ENCODE data around the gene RARA.
"Not testable (repeated sequence)": the region's sequence is repeated elsewhere in the genome, so short reads cannot be mapped to it uniquely, and the experiment has no call there.

The RARA gene

DNA sequence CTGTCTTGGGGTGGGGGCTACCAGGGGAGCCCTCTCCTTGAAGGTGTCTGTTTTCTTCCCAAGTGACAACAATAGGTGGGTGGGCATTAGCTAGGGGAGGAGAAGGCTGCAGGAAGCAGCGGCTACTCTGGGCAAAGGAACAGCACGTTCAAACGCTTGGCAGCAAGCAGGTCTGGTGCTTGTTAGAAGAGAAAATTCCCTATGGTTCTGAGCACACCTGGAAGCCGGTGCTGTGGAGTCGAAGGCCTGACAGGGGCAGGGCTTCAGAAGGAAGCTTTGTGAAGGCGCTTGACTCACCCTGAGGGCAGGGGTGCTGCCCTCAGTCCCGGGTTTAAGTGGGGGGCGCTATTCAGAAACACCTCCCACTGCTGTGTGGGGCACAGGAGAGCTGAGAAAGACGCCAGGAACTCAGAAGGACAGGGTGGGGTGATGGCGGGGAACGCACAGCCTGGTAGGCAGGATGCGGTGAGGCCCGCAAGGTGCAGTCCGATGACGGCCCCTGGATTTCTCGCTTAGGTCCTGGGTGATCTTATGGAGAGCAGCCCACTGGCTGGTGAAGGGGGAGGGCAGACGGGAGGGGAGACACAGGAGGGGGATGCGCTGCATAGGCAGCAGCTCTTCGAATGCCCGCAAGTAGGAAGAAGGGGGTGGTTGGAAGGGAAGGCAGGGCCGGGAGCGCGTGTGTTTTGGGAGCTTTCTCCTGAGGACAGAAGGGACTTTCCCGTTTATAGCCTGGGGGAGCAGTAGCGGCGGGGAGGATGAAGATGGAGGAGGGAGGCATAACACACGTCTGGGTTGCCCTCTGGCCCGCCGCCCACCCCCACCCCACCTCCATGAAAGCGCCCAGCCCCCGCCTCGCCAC is 52.3 kb downstream of the RARA start:
- FAIRE-seq, result no peak

- no peak for FAIRE-seq
These were observed 53.1 kb downstream of the RARA start for GRCh38 chr17:40361925-40362695.

DNA sequence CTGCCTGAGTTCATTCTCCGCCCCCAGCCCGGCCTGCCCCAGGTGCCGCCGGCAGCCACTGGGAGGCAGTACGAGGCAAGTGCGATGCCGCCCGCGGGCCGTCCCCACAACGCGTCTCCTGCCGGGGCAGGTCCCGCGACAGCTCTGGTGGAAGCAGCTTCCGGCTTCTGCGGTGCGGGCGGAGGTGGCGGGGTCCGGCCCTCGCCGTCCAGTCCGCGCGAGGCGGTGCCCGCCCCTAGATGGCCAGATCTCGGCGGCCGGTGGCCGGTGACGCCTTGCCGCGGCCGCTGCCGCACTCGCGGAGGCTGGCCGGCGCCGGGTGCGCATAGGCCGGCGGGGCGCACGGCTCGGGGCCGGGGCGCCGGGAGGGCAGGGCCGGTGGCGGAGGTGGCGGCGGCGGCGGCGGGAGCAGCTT is 53.7 kb downstream of the RARA start:
- no peak for FAIRE-seq

DNA sequence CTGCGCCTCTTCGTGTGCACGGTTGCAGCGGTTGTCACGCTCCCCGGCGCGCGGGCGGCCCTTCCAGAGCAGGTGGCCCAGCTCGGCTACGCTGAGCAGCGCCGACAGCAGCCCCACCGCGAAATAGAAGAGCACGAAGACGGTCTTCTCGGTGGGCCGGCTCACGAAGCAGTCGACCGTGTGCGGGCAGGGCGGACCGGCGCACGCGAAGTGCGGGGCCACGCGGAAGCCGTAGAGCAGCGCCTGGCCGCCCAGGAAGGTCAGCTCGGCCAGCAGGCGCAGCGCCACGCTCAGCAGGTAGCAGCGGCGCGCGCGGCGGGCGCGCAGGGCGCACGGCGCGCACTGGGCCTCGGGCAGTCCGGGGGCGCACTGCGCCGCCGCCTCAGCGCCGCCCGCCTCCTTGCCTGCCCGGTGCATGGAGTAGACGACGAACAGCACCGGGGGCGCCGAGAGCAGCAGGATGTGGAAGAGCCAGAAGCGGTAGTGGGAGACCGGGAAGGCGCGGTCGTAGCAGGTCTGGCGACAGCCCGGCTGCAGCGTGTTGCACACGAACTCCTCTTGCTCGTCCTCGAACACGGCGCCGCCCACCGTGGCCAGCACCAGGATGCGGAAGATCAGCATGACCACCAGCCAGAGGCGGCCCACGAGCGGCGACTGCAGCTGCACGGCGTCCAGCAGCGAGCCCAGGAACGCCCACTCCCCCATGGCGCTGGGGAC is 54.3 kb downstream of the RARA start:
- FAIRE-seq, result no peak

DNA sequence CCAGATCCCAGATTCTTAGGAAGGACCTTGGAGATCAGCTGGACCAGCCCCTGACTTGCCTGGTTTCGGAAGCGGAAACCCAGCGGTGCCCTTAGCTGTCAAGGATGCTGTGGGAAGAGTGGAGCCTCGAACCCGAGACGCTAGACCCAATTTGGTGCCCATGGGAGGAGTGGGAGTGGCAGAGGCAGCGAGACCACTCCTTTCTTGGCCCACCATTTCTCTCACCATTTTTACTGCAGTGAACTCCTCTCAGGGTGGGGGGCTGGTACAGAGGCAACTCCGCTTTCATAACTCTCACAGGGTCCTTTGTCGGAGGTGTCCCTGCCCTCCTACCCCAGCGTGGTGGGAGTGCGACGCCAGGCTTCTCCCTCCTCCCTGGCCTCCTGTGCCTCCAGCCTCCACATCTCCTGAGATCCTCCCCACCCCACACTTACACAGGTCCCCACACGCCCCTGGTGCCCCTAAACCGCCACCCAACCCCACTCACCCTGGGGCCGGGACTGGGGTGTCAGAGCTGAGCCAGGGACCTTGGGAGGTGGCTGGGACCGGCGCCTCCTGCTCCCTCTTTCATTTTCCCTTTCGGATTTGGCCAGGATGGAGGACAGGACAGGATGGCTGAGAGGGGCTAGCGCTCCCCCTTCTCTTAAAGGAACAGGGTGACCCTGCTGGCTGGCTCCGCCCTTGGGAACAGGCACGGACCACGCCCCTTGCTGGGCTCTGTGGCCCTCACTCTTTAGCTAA is 55.3 kb downstream of the RARA start, which contains the start of gene GJD3:
GJD3 (minus strand) TSS at position 617 of the 741 bp plus-strand sequence. CDS start 922 bp downstream, outside the sequence.
- no peak for FAIRE-seq

GRCh38 chr17:40364906-40365305 is 55.9 kb downstream of the RARA start:
- no peak for FAIRE-seq

DNA sequence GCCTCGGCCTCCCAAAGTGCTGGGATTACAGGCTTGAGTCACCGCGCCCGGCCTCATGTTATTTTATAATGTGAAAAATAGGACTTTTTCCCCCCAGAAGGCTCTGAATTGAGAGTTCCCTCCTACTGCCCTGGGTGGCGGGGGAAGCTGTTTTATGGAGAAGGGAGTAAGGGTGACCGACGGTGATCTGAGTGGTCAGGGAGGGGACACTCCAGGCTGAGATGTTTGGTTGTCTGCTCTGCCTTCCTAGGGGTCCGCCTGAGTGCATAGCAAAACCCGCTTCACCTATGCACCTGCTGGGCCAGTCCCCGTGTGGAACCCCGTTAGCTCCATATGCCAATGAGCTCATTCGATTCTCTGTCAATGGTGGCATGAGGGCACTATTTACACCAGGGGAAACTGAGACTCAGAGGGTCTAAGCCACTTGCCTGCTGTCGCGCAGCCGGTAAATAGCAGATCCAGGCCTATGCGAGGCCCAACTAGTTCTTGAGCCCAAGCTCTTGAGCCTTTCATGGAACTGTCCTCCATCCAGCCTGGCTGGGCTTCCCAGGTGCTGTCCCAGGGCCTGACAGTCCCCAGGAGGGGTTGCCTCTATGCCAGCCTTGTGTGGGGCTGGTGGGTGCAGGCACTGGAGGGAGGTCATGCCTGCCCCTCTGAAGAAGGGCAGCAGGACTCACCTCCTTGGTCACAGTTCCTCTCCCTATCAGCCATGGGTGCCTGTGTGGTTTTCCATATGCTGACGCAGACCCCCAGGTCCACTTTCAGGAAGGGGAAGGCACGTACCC is 57.3 kb downstream of the RARA start:
- no peak for FAIRE-seq

GRCh38 chr17:40366861-40367518 is 58.0 kb downstream of the RARA start:
- no peak for FAIRE-seq

DNA sequence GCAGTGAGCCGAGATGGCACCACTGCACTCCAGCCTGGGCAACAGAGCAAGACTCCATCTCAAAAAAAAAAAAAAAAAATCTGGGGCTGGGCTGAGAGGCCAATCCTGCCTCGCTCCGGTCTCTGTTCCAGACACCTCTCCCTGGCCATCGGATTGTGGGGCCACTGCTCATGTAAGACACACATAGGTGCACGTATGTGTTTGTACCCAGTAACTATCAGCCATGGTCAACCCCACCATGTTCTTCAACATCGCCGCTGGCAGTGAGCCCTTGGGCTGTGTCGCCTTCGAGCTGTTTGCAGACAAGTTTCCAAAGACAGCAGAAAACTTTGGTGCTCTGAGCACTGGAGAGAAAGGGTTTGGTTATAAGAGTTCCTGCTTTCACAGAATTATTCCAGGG is 58.7 kb downstream of the RARA start:
- FAIRE-seq, result not testable (repeated sequence)

DNA sequence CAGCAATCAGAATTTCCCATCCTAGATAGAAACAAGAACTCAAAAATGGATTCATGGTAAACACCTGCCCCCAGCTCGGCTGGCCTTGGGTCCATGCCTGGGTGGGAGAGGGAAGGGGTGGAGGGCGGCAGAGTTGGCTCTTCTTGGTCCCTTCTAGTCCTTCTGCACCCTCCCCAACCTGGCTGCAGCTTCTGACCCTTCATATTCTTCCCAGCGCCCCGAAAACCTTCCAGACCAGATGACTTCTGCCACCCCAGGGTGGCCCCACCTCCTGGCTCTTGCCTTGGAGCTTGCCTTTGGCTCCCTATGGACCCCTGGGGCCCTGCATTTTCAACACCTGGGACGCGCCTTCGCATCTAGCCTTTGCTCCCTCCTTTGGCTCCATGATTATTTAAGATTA is 60.9 kb downstream of the RARA start:
- no peak for FAIRE-seq

DNA sequence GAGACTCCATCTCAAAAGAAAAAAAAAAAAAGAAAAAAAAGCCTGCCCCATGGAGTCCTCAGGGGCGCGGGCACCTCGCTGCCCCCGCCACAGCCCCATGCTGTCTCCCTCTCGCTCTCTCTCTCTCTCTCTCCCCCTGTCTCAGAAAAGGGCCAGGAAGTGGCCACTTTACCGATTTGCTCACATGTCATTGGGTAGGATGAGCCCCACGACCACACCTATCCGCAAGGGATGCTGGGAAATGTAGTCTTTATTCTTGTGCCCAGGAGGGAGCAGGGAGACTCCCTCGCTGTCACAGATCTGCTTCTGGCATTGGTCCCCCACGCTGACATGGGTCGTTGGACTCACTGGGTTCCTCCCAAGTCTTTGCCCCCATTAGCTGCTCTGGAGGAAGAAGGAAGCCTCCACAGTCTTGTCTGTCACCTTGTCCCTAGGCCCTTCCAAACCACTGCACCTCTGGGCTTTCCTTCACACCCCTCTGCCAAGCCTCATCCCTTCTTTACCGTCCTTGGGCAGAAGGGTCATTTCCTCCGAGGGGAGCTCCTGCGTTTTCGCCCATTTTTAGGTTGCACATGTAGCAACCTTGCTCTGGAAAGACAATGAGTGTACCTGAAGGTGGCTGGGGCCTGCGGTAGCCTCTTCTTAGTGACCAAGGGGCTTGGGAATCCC is 62.4 kb downstream of the RARA start:
- no peak for FAIRE-seq

DNA sequence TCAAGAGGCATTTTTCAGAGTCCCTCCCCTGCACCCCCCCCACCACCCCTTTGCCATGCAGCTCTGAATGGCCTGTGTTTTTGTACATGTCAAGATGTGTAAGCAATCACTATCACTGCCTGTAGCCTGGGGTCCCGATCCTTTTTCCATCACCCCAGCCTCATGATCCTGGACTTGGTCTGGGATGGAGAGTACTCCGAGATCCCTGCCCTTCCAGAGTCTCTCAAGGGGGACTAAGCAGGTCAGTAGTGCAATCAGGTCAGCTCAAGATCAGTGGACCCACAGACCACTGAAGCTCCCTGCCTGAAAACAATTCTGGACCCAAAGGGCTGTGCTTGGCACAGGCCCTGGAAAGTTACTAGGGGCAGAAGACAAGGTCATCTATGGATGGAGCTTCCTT is 63.1 kb downstream of the RARA start:
- no peak for FAIRE-seq

DNA sequence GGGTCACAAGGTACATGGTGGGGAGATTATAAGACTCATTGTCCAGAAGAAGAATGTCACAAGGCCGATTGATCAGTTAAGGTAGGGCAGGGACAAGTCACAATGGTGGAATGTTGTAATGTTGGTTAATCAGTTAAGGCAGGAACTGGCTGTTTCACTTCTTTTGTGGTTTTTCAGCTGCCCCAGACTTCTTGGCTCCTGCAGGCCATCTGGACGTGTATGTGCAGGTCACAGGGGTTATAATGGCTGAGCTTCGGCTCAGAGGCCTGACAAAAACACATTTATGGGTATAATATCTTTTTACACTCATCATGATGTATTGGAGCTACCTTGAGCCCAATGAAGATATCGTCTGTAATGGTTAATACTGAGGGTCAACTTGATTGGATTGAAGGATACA is 63.7 kb downstream of the RARA start:
- not testable (repeated sequence) for FAIRE-seq

DNA sequence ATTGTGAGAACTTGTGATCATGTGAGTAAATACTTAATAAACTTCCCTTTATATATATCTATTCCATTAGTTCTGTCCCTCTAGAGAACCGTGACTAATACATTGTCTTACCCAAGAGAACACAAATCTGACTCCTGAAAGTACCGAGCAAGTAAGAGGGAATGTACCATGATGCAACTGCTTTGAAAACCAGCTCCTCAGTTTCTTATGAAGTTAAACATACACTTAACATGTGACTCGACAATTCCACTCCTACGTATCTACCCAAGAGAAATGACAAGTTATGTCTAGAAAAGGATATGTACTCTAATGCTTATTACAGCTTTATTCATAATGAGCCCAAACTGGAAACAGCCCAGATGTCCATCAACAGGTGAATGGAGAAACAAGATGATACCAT is 64.3 kb downstream of the RARA start:
- FAIRE-seq, result no peak

- no peak for FAIRE-seq
These were observed 65.0 kb downstream of the RARA start for GRCh38 chr17:40373999-40374398.

DNA sequence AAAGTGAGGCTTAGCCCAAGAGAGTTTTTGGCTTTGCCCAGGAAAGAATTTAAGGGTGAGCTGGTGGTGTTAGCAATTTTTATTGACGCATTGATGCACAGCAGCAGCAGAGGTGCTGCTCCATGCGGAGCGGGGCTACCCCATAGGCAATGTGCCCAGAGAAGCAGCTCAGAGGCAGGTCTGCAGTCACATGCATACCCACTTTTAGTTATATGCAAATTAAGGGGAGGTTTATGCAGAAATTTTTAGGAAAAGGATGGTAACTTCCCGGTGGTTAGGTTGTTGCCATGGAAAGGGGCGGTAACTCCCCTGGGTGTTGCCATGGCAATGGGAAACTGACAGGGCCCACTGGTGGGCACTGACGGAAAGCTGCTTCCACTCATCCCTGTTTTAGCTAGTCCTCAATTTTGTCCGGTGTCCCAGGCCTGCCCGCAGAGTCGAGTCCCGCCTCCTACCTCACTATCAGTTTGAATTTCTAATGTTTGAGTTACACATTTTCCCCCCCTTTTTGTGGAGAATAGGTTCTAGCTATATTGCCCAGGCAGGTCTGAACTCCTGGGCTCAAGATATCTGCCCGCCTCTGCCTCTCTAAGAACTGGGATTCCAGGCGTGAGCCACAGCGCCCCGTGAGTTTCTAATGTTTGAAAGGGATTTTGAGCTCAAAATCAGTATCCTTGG is 66.0 kb downstream of the RARA start:
- no peak for FAIRE-seq

DNA sequence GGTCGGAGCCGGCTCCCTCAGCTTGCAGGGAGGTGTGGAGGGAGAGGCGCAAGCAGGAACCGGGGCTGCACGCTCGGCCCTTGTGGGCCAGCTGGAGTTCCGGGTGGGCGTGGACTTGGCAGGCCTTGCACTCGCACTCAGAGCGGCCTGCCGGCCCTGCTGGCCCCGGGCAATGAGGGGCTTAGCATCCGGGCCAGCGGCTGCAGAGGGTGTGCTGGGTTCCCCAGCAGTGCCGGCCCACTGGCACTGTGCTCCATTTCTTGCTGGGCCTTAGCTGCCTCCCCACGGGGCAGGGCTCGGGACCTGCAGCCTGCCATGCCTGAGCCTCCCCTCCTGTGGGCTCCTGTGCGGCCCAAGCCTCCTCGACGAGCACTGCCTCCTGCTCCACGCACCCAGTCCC is 66.8 kb downstream of the RARA start:
- FAIRE-seq, result not testable (repeated sequence)

DNA sequence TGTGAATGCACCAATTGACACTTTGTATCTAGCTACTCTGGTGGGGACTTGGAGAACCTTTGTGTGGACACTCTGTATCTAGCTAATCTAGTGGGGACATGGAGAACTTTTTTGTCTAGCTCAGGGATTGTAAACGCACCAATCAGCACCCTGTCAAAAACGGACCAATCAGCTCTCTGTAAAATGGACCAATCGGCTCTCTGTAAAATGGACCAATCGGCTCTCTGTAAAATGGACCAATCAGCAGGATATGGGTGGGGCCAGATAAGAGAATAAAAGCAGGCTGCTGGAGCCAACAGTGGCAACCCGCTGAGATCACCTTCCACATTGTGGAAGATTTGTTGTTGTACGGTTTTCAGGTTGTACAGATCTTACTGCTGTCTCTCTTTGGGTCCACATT is 67.6 kb downstream of the RARA start:
- FAIRE-seq, result not testable (repeated sequence)

- FAIRE-seq, result no peak
These were observed 68.9 kb downstream of the RARA start for GRCh38 chr17:40377832-40378231.

GRCh38 chr17:40378966-40379365 is 70.0 kb downstream of the RARA start:
- FAIRE-seq, result no peak
